SK-N-SH treated with all-trans-retinoic acid at 6 μM for 48 hours (cell line): ENCODE data around the gene CPPED1.

ENCODE experiments used
- BACH2 ChIP-seq: fragments of 250-450 bp; sonication (Bioruptor Pico); IDR thresholded peaks from 2 replicates; pipeline ENCODE4 v1.9.0; 2021; ENCODE audit warnings: mild to moderate bottlenecking, borderline replicate concordance
- CSRNP3 ChIP-seq: fragments of 250-450 bp; sonication (Bioruptor Pico); IDR thresholded peaks from 2 replicates; pipeline ENCODE4 v1.5.1; 2021; ENCODE audit warnings: mild to moderate bottlenecking, moderate library complexity
- PATZ1 ChIP-seq: fragments of 250-450 bp; sonication (Bioruptor Pico); IDR thresholded peaks from 2 replicates; pipeline ENCODE4 v1.8.0; 2020; ENCODE audit warnings: mild to moderate bottlenecking, moderate library complexity, borderline replicate concordance
- ZFP3 ChIP-seq: fragments of 250-450 bp; sonication (Bioruptor Pico); IDR thresholded peaks from 2 replicates; pipeline ENCODE4 v1.5.0; 2020; ENCODE audit warnings: mild to moderate bottlenecking, moderate library complexity

GRCh38 chr16:12651765-12652512, 151.7 kb downstream of the CPPED1 start:
- no peak for TF ChIP-seq CSRNP3 (CRISPR knock-in tag)
- TF ChIP-seq PATZ1 (CRISPR knock-in tag) = no peak
- TF ChIP-seq BACH2 = no peak
- no peak for TF ChIP-seq ZFP3 (CRISPR knock-in tag)
